ENCODE results near the gene RELA. TPM values are rescaled to one million over a fixed set of nuclear protein-coding genes. Genes with fewer than 3 reads are reported as not detected.

The RELA gene
- total and polyA plus RNA-seq, 2 of the 4 experiments (the other 2 are of a cell fraction), result 8.6 to 53.0 TPM

DNA sequence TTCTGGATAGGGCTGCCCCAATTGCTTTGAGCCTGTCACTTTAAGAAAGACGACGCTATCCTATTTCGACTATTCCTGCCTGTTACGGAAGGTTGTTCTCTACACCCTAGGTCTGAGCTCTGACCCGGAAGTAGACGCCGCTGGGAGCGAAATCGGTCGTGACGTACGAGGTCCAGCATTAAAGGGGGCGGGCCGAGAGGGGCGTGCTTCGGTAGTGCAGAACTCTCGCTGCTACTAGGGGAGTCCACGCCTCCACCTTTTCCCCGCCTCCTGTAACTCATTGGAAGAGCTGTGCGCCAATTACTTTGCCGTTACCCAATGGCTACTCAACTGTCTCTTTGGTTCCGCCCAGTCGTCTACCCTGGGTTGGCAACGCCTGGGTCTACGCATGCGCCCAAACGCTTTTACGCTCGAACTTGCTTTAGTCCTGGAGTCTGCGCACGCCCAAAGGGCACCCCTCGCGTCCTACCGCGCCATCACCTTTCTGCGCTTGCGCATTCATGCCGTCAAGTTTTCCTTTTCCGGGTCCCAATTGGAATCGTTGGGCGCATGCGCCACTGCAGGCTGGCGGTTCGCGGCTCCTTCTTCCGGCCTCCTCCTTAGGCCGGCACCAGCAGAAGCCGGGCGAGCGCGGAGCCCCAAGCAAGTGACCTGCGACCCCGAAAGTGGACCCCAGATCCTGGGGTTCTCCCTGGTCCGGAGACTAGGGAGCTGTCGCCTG lies 47.3 kb downstream of the RELA start, which contains the start of gene PCNX3:
Gene PCNX3, plus strand, starts transcription at position 548 of the 721 bp plus-strand sequence. CDS start 536 bp downstream, outside the sequence.
- Histone ChIP-seq H3K27ac (ENCODE audit: insufficient read depth, low read length) (peak within 1 kb of the TSS; percentile 93), H2AK5ac (ENCODE audit: low read depth, low read length) (peak within 1 kb of the TSS; percentile 99), H2BK120ac (ENCODE audit: low read depth, low read length) (peak within 1 kb of the TSS; percentile 56; the same call in 1 of the 2 replicates), H3K18ac (ENCODE audit: low read depth, low read length) (no peak within 1 kb of the TSS), H3K4me1 (ENCODE audit: control insufficient read depth, insufficient read depth, low read length) (peaks cover 19% of the 10 kb centered on the region), H3K9me3 (ENCODE audit: control insufficient read depth, insufficient read depth, low read length) (no peaks in the 10 kb centered on the region), H2BK15ac (ENCODE audit: low read depth, low read length) (no peak within 1 kb of the TSS), H3K9me1 (ENCODE audit: insufficient read depth, low read length) (0 out of 2 replicates have a peak, but pooled peaks cover 9% of the 10 kb centered on the region), H3K27me3 (ENCODE audit: control insufficient read depth, insufficient read depth, low read length) (no peaks in the 10 kb centered on the region), H4K20me1 (ENCODE audit: insufficient read depth, low read length) (peaks cover 26% of the 10 kb centered on the region), H3K9ac (ENCODE audit: low read depth, low read length) (peak within 1 kb of the TSS; percentile 96), H2AFZ (replicated peaks; ENCODE audit: low read length, poor library complexity) (peak within 1 kb of the TSS; percentile 91), H3K23ac (ENCODE audit: low read depth, low read length) (peak within 1 kb of the TSS; percentile 98), H3K4me3 (ENCODE audit: insufficient read depth, low read depth, low read length) (peak within 1 kb of the TSS; percentile 90), H2BK5ac (ENCODE audit: low read depth, low read length, poor library complexity, severe bottlenecking) (peak within 1 kb of the TSS; percentile 95), H3K4ac (ENCODE audit: low read depth, low read length) (peak within 1 kb of the TSS; percentile 95), H3K14ac (replicated peaks; ENCODE audit: low read depth, low read length) (peak within 1 kb of the TSS; percentile 100), H4K5ac (ENCODE audit: low read depth, low read length) (peak within 1 kb of the TSS; percentile 6; the same call in 1 of the 2 replicates), H2AK9ac (replicated peaks; ENCODE audit: low read depth, low read length, poor library complexity) (peak within 1 kb of the TSS; percentile 100), H4K8ac (ENCODE audit: low read depth in 2 of 2, low read length in 2 of 2) (peak within 1 kb of the TSS; percentile 72 to 93; a peak in 3 of 4 replicates), H3K79me1 (ENCODE audit: low read depth in 1 of 2, low read length in 2 of 2) (peaks cover 7 to 67% of the 10 kb centered on the region in 2 experiments; a peak in 3 of 4 replicates), H3K56ac (ENCODE audit: extremely low read depth, insufficient read depth, low read length) (peak within 1 kb of the TSS; percentile 73), H4K91ac (ENCODE audit: insufficient read depth, low read depth, low read length) (peak within 1 kb of the TSS; percentile 99; the same call in 1 of the 2 replicates), H3K36me3 (ENCODE audit: control insufficient read depth, insufficient read depth, low read length) (peaks cover 24% of the 10 kb centered on the region; the same call in 1 of the 2 replicates), H2BK20ac (ENCODE audit: low read depth, low read length) (no peak within 1 kb of the TSS), H3K4me2 (ENCODE audit: low read depth, low read length) (peak within 1 kb of the TSS; percentile 93)
- no TSS peak for BruUV-seq (replicated peaks)
- intact Hi-C loops (cut with micrococcal nuclease), result no loop called here
- WGBS, 2 experiments (ENCODE audit: extremely low coverage in 2 of 2, insufficient read length in 1 of 2), result 1% methylated on average over 29 of the region's 55 CpGs; no CpG with 5 or more reads in 1 of the 2 experiments
- DNase-seq (peak; percentile 100), ATAC-seq (ENCODE audit: low read depth) (peak; percentile 86)
- POLR2A ChIA-PET (ENCODE audit: unreplicated experiment), result interaction anchor here (0.9 to 1.0 kb wide), 3 partner anchors 107 to 243 kb away, joined by 3 to 4 read pairs (median 3); no protein-coding TSS in a partner anchor
- CTCF ChIA-PET, result interaction anchor here (0.6 kb wide), 2 partner anchors 33 to 381 kb away, joined by 3 read pairs; no protein-coding TSS in a partner anchor
- in situ Hi-C loops (cut with MboI; ENCODE audit: low sequenced_read_pairs), result no loop called here
- dilution Hi-C loops (cut with HindIII; ENCODE audit: low sequenced_read_pairs, unreplicated experiment), result no loop called here
- TF ChIP-seq MAZ (IDR thresholded peaks at IDR 0.05; ENCODE audit: borderline replicate concordance, low read depth, low read length) (peak; percentile 73; the same call in 1 of the 2 replicates), POLR2A (IDR thresholded peaks at IDR 0.05; ENCODE audit: low read depth, low read length) (no peak), RCOR1 (IDR thresholded peaks at IDR 0.05; ENCODE audit: insufficient replicate concordance, low read length) (no peak), SMC3 (IDR thresholded peaks at IDR 0.05; ENCODE audit: low read depth, low read length) (no peak), RFX5 (IDR thresholded peaks at IDR 0.05; ENCODE audit: low read depth, low read length) (peak; percentile 17; the same call in 1 of the 2 replicates), FOS (IDR thresholded peaks at IDR 0.05; ENCODE audit: low read depth, low read length) (peak; percentile 65; the same call in 1 of the 2 replicates), MXI1 (IDR thresholded peaks at IDR 0.05; ENCODE audit: borderline replicate concordance, low read depth, low read length) (peak; percentile 69; the same call in 1 of the 2 replicates), NFE2L2 (IDR thresholded peaks at IDR 0.05; ENCODE audit: low read depth, low read length) (no peak; the same call in 1 of the 2 replicates), BHLHE40 (IDR thresholded peaks at IDR 0.05; ENCODE audit: low read depth, low read length) (no peak; the same call in 1 of the 2 replicates), CEBPB (IDR thresholded peaks at IDR 0.05; ENCODE audit: low read depth, low read length) (peak; percentile 57), RAD21 (IDR thresholded peaks at IDR 0.05; ENCODE audit: low read length) (no peak)
- TF ChIP-seq, protein P1, sequence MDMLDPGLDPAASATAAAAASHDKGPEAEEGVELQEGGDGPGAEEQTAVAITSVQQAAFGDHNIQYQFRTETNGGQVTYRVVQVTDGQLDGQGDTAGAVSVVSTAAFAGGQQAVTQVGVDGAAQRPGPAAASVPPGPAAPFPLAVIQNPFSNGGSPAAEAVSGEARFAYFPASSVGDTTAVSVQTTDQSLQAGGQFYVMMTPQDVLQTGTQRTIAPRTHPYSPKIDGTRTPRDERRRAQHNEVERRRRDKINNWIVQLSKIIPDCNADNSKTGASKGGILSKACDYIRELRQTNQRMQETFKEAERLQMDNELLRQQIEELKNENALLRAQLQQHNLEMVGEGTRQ (IDR thresholded peaks at IDR 0.05; ENCODE audit: low read depth, low read length), result no peak
- TF ChIP-seq, protein P2, sequence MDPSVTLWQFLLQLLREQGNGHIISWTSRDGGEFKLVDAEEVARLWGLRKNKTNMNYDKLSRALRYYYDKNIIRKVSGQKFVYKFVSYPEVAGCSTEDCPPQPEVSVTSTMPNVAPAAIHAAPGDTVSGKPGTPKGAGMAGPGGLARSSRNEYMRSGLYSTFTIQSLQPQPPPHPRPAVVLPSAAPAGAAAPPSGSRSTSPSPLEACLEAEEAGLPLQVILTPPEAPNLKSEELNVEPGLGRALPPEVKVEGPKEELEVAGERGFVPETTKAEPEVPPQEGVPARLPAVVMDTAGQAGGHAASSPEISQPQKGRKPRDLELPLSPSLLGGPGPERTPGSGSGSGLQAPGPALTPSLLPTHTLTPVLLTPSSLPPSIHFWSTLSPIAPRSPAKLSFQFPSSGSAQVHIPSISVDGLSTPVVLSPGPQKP (IDR thresholded peaks at IDR 0.05; ENCODE audit: borderline replicate concordance, low read depth, low read length), result no peak
